ENCODE measurements around the gene ZBTB12.
A peak's percentile ranks its signal among the peaks of the same experiment; 100 is the strongest.
"Not testable (repeated sequence)": the region's sequence is repeated elsewhere in the genome, so short reads cannot be mapped to it uniquely, and the experiment has no call there.

Gene ZBTB12

DNA sequence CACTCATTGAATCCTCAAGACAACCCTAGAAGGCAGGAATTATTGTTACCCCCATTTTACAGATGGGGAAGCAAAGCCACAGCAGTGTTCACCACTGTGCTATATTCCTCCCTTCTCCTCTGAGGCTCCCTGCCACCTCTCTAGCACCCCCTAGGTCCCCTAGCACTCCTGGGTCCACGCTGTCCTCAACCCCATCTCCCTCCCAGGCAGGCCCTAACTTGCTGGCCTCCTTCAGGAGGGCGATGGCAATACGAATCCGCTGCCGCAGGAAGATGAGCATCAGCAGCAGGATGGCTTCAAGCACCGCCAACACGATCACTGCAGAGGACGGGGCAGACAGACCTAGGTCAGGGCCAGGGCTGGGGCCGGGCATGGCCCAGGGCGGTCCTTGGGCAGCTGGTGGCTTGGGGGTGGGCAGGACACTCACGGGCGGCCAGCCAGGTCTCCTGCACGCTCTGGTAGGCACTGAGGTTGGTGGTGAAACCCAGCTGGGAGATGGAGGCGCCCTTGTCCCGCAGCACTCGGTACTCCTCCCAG, 31.4 kb downstream of the ZBTB12 start:
- no peak overlapping the region for H3K4me3 ChIP-seq (ENCODE audit: low read length)
- DNase-seq (ENCODE audit: low read depth) = no peak
- peak; percentile 6 for TF ChIP-seq CTCF (IDR thresholded peaks at IDR 0.05; ENCODE audit: insufficient read depth, low read depth, low read length, missing control alignments)

DNA sequence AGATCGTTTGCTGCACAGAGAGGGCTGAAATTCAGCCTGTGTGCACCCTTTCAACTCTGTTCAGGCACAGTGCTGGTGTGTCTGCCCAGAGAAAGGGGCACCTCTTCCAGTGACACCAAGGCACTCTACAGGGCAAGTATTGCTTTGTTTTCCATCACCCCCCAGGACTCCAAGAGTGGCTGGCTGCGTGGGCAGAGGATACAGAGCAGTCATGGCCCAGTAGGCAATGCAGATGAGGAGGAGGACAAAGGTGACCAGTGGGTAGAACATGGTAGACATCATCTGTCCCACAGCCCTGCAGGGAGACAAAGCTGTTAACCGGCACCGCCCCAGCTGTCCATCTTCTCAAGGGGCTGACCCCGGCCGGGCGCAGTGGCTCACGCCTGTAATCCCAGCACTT, 32.5 kb downstream of the ZBTB12 start:
- no peak overlapping the region for H3K4me3 ChIP-seq (ENCODE audit: low read length)
- TF ChIP-seq CTCF (IDR thresholded peaks at IDR 0.05; ENCODE audit: insufficient read depth, low read depth, low read length, missing control alignments) = no peak
- no peak for DNase-seq (ENCODE audit: low read depth)

DNA sequence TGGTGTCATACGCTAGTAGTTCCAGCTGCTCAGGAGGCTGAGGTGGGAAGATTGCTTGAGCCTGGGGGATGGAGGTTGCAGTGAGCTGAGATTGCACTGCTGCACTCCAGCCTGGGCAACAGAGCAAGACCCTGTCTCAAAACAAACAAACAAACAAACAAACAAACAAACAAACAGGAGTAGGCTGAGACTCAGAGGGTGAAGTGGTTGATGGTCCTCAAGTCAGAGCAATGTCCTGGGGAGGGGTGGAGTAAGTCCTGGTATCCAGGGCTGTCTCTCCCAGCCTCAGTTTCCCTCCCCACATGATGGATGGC, 33.3 kb downstream of the ZBTB12 start:
- H3K4me3 ChIP-seq (ENCODE audit: low read length); DNase-seq (ENCODE audit: low read depth): not testable (repeated sequence)

- no peak for DNase-seq (ENCODE audit: low read depth)
- H3K4me3 ChIP-seq (ENCODE audit: low read length) = no peak overlapping the region
- no peak for TF ChIP-seq CTCF (IDR thresholded peaks at IDR 0.05; ENCODE audit: insufficient read depth, low read depth, low read length, missing control alignments)
Measured at GRCh38 chr6:31865205-31866118, 36.4 kb downstream of the ZBTB12 start.

DNA sequence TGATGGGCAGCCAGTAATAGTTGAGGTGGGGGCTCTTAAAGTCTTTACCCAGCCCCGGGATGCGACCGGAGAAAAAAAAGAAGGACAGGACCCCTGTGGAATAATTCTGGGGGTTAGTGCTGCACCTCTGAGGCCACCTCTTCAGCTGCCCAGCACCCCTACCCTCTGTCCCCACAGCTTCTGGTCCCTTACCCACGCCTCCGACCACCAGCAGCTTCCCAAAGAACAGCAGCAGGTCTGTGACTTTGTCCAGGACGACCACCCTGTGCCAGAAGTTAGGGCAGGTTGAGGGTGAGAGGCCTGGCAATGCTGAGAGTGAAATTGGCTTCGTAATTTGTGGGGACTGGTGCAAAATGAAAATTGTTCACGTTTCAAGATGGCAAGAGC, 37.1 kb downstream of the ZBTB12 start:
- no peak for DNase-seq (ENCODE audit: low read depth)
- no peak for TF ChIP-seq CTCF (IDR thresholded peaks at IDR 0.05; ENCODE audit: insufficient read depth, low read depth, low read length, missing control alignments)
- H3K4me3 ChIP-seq (ENCODE audit: low read length) = no peak overlapping the region

GRCh38 chr6:31864123-31864562, 37.7 kb downstream of the ZBTB12 start:
- not testable (repeated sequence) for DNase-seq (ENCODE audit: low read depth)
- H3K4me3 ChIP-seq (ENCODE audit: low read length) = peak overlapping the region; percentile 67

- peak; percentile 100 for DNase-seq (ENCODE audit: low read depth)
- peak within 1 kb of the TSS; percentile 92 for H3K4me3 ChIP-seq (ENCODE audit: low read length)
- no peak for TF ChIP-seq CTCF (IDR thresholded peaks at IDR 0.05; ENCODE audit: insufficient read depth, low read depth, low read length, missing control alignments)
Measured at GRCh38 chr6:31862344-31863235, 39.3 kb downstream of the ZBTB12 start, which contains the start of gene NEU1. Gene NEU1, minus strand, starts transcription at chr6:31862821. Its CDS starts 45 bp downstream, at chr6:31862776.
